Mucosa of stomach (tissue), 1 donor: ENCODE measurements around the gene KSR1.
"Not testable (repeated sequence)": the region's sequence is repeated elsewhere in the genome, so short reads cannot be mapped to it uniquely, and the experiment has no call there.

ENCODE experiments used
- H3K27me3 ChIP-seq: one replicate; pipeline ENCODE4 v1.7.0; 2013; ENCODE audit warnings: mild to moderate bottlenecking, low read length; ENCODE audit not compliant: control insufficient read depth, insufficient read depth
- H3K36me3 ChIP-seq: one replicate; pipeline ENCODE4 v1.7.0; 2013; ENCODE audit warnings: low read length; ENCODE audit not compliant: control insufficient read depth, insufficient read depth
- H3K4me1 ChIP-seq: one replicate; pipeline ENCODE4 v1.7.0; 2013; ENCODE audit warnings: mild to moderate bottlenecking, low read length; ENCODE audit not compliant: control insufficient read depth, insufficient read depth
- H3K4me3 ChIP-seq: one replicate; pipeline ENCODE4 v1.7.0; 2013; ENCODE audit warnings: low read length
- H3K9ac ChIP-seq: one replicate; pipeline ENCODE4 v1.7.0; 2013; ENCODE audit warnings: mild to moderate bottlenecking, low read length, moderate library complexity
- H3K9me3 ChIP-seq: one replicate; pipeline ENCODE4 v1.7.0; 2013; ENCODE audit warnings: mild to moderate bottlenecking, low read length, moderate library complexity; ENCODE audit not compliant: control insufficient read depth
- donor health status: Pancreatic carcinoma.

KSR1 gene

DNA sequence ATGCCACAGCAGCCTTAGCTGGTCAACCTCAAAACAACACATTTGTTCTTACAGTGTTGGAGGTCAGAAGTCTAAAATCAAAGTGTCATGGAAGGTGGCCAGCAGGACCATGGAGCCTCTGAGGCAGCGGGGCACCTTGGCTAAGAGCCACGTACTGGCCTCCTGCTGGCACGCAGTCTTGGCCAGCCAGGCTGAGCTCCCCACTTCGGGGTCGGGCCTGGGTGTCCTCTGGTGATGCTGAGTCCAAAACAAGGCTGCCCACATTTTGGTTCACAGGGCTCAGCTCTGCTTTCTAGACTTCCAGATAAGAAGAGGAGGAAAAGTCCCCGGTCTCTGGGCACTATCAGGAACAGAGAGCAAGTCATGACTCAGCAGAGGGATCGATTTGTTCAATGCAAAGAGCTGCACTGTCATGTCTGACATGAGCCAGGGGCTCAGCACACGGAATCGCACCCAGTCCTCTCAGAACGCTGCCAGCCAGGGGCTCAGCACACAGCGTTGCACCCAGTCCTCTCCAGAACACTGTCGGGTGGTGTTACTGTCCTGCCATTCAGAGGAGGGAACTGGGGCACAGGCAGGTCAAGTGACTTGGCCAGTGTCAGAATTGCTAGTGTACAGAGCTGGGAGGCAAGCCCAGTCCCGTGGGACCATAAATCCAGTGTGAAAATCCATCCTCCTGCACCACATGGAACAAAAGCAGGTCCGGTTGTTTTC lies 177.2 kb downstream of the KSR1 start:
- Histone ChIP-seq H3K4me3 (no peak overlapping the region), H3K9ac (peak overlapping the region; percentile 32)

DNA sequence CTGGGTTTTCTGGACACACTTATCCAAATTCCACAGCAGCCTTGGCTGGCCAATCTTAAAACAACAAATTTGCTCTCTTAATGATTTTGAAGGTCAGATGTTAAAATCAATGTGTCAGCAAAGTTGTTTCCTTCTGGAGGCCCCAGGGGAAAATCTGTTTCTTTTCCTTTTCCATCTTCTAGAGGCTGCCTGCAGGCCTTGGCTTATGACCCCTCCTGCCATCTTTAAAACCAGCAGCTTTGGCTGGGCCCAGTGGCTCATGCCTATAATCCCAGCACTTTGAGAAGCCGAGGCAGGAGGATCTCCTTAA lies 177.7 kb downstream of the KSR1 start:
- peaks cover 52% of the 10 kb centered on the region for H3K4me1 ChIP-seq
- H3K27me3 ChIP-seq: no peaks in the 10 kb centered on the region
- H3K9ac ChIP-seq: no peak overlapping the region
- H3K4me3 ChIP-seq: no peak overlapping the region
- H3K9me3 ChIP-seq: no peaks in the 10 kb centered on the region
- H3K36me3 ChIP-seq: no peaks in the 10 kb centered on the region

More for the DNA sequence above, 177.2 kb downstream of the KSR1 start:
- Histone ChIP-seq H3K36me3 (no peaks in the 10 kb centered on the region), H3K4me1 (peaks cover 52% of the 10 kb centered on the region), H3K9me3 (no peaks in the 10 kb centered on the region), H3K27me3 (no peaks in the 10 kb centered on the region)

DNA sequence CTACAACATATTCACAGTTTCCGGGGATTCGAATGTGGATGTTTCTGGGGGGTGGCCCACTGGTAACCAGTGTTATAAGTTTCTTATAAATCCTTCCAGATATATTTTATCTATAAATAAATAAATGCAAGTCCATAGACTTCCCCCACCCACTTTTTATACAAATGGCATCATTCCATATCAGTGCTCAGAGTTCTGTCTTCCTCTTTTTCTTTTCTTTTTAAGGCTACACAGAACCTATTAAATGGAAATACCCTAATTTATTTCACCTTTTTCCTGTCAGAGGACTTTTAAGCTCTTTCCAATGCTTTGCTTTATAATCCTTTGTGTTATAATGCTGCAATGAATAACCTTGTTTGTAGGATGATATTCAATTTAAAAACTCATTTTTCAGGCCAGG lies 178.5 kb downstream of the KSR1 start:
- no peaks in the 10 kb centered on the region for H3K27me3 ChIP-seq
- H3K9me3 ChIP-seq: no peaks in the 10 kb centered on the region
- peaks cover 52% of the 10 kb centered on the region for H3K4me1 ChIP-seq
- H3K36me3 ChIP-seq: no peaks in the 10 kb centered on the region
- no peak overlapping the region for H3K4me3 ChIP-seq
- H3K9ac ChIP-seq: no peak overlapping the region

DNA sequence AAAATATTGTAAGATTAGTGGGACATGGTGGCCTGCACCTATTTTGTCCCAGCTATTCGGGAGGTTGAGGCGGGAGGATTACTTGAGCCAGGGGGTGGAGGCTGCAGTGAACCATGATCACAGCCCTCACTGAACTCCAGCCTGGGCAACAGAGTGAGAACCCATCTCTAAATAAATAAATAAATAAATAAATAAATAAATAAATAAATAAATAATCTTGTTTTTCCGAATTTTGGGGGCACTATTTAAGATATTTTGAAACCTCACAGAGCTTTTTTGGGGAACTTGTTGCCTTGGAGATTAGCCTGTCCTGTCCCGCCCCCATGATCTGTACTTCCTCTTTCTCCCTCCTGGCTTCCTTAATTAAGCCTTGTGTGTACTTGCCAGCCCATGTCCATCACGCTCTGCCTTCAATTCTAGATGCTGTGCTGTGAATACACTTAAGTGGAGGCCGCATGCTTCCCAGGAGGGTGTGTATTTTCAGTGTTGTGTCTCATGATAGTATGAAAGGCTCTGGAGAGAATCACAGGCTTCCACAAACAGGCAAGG lies 179.1 kb downstream of the KSR1 start:
- no peak overlapping the region for H3K4me3 ChIP-seq
- no peaks in the 10 kb centered on the region for H3K27me3 ChIP-seq
- peaks cover 55% of the 10 kb centered on the region for H3K4me1 ChIP-seq

DNA sequence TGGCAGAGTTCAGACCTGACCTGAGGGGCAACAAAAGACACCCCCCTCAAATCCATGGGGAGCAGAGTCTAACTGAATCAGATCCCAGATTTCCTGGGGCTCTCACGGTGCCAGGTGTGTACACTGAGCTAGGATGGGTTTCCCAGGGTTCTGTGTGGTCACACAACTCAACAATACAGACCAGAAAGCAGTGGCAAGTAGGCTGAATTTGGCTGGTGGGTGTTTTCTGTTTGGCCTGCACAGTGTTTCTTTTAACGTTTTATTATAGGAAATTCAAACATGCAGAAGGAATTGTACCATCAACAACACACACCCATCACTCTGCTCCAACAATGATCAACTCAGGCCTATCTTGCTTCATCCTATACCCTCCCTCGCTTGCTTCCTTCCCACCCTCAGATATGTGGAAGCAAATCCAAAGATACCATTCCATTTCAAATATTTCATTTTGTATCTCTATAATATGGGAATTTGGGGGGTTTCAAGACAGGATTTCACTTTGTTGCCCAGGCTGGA lies 179.8 kb downstream of the KSR1 start:
- not testable (repeated sequence) for H3K4me3 ChIP-seq, H3K9ac ChIP-seq, H3K27me3 ChIP-seq, H3K9me3 ChIP-seq
- peaks cover 56% of the 10 kb centered on the region for H3K4me1 ChIP-seq
- peaks cover 11% of the 10 kb centered on the region for H3K36me3 ChIP-seq

More for the DNA sequence above, 179.1 kb downstream of the KSR1 start:
- H3K9ac ChIP-seq: no peak overlapping the region
- peaks cover 4% of the 10 kb centered on the region for H3K36me3 ChIP-seq
- H3K9me3 ChIP-seq: no peaks in the 10 kb centered on the region

DNA sequence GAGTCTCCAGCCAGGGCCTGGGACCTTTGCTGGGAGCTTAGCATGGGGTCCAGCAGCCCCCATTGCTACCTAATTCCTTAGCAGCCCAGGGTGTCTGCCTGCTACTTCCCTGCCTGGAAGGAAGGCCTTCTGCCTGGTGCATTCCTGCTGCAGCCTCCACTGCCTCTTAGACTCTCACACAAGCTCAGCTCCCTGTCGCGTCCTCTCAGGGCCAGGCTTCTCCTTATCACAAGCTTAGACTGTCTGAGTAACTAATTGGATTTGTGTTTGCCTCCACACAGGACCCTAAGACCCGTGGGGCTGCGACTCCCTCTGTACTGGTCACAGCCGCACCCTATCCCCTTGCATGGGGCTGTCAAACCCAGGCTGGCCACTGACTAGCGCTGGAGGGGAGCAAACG lies 181.6 kb downstream of the KSR1 start:
- not testable (repeated sequence) for H3K27me3 ChIP-seq, H3K9me3 ChIP-seq, H3K9ac ChIP-seq, H3K4me3 ChIP-seq
- H3K4me1 ChIP-seq: peaks cover 50% of the 10 kb centered on the region
- H3K36me3 ChIP-seq: peaks cover 15% of the 10 kb centered on the region

DNA sequence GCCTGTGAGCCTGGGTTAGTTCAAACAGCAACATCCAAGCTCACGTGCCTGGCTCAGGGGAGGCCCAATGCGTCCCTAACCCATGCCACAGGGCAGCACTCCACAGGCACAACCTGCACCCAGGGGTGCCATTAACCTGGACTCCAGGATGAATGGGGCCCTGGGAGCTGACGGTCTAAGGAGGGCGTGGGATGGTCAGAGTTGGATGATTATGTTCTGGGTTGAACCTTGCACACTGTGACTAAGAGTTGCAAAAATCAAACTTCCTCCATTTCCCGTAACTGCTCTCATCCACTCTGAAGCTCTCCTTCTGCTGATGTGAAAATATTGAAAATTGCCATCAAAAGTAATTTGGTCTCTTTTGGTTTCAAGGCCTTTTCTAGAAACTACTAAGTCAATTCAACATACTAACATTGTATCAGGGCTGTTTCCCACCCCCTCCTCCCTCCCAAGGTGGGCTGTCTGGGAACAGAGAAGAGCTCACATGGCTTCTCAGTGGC lies 182.2 kb downstream of the KSR1 start:
- H3K4me1 ChIP-seq: peaks cover 43% of the 10 kb centered on the region

DNA sequence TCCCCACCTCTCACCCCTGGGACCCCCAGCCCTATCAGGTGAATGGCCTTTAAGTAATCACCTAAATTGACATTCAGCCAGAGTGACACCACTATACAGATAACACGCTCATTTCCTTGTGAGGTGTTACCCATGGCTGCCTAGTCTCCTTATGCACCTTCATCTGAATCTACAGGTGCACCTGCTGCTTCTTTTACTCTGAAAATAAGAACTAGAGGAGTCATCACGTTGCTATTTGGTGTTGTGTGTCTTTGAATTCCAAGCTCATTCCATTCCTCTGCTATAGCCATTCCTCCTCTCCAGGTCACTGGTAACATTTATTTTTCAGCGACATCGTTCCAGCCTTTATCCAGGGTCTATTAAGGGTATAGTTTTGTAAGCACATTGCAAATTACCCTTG lies 184.5 kb downstream of the KSR1 start:
- H3K4me1 ChIP-seq: peaks cover 32% of the 10 kb centered on the region
- H3K9ac ChIP-seq: no peak overlapping the region

More for the DNA sequence above, 182.2 kb downstream of the KSR1 start:
- H3K36me3 ChIP-seq: peaks cover 15% of the 10 kb centered on the region
- not testable (repeated sequence) for H3K9ac ChIP-seq, H3K4me3 ChIP-seq, H3K27me3 ChIP-seq, H3K9me3 ChIP-seq

DNA sequence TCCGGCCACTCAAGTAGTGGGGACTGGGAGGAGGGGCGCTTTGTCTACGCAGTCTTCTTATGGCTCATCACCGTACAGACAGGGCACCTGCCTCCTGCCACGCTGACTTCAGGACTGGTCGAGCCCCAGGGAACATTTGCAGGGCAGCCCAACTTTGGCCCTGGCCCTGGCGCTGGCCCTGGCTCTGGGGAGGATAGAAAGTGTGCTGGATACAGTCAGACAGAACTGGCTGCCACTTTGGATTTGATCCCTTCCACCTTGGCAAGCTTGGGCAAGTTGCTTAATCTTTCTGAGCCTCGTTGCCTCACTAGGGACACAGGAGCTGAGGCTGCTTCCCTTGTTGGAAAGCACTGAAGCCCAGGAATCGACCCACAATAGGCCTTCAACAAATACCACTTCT lies 188.3 kb downstream of the KSR1 start:
- no peak overlapping the region for H3K9ac ChIP-seq
- no peak overlapping the region for H3K4me3 ChIP-seq
- peaks cover 21% of the 10 kb centered on the region for H3K36me3 ChIP-seq
- peaks cover 52% of the 10 kb centered on the region for H3K4me1 ChIP-seq
- no peaks in the 10 kb centered on the region for H3K9me3 ChIP-seq
- no peaks in the 10 kb centered on the region for H3K27me3 ChIP-seq

More for the DNA sequence above, 184.5 kb downstream of the KSR1 start:
- Histone ChIP-seq H3K36me3 (peaks cover 15% of the 10 kb centered on the region), H3K4me3 (no peak overlapping the region), H3K27me3 (no peaks in the 10 kb centered on the region), H3K9me3 (no peaks in the 10 kb centered on the region)

DNA sequence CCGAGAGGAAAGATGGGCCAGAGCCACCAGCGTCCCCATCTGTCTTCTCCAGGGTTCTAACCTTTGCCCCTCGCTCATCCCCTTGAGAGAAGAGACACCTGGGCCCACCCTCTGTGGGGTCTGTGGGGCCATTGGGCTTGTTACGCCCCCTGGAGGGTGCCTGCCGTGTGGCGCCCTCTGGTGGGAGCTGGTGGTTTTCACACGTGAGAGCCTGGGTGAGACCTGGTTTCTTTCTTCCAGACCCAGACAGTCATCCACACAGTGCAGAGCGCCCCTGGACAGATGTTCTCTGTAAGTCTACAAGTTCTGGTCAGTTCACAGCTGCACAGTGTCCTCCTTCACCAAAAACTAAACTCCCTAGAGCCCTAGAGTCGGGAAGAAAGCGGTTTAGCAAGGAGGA lies 189.4 kb downstream of the KSR1 start:
- H3K4me1 ChIP-seq: peaks cover 47% of the 10 kb centered on the region
- H3K9me3 ChIP-seq: not testable (repeated sequence)
- H3K36me3 ChIP-seq: peaks cover 14% of the 10 kb centered on the region

DNA sequence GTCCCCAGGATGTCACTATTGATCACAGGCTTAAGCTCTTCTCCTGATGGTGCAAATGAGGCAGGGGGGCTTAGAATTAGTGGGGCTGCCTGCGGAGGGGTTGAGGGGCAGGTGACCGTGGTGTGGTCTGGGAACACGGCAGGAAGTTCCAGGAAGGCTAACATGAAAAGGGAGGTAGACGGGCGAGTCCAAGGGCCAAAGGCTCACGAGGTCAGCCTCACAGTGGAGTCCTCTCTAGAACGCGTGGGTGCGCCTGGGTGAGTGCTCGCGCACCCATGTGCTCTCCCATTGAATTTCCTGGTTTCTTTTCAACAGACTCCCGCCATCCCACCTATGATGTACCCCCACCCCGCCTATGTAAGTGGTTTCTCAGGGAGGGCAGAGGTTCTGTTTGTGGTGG lies 190.0 kb downstream of the KSR1 start:
- Histone ChIP-seq H3K9me3 (no peaks in the 10 kb centered on the region), H3K9ac (no peak overlapping the region), H3K4me1 (peaks cover 44% of the 10 kb centered on the region), H3K4me3 (no peak overlapping the region), H3K27me3 (no peaks in the 10 kb centered on the region), H3K36me3 (peaks cover 8% of the 10 kb centered on the region)

More for the DNA sequence above, 189.4 kb downstream of the KSR1 start:
- not testable (repeated sequence) for H3K27me3 ChIP-seq, H3K4me3 ChIP-seq, H3K9ac ChIP-seq

DNA sequence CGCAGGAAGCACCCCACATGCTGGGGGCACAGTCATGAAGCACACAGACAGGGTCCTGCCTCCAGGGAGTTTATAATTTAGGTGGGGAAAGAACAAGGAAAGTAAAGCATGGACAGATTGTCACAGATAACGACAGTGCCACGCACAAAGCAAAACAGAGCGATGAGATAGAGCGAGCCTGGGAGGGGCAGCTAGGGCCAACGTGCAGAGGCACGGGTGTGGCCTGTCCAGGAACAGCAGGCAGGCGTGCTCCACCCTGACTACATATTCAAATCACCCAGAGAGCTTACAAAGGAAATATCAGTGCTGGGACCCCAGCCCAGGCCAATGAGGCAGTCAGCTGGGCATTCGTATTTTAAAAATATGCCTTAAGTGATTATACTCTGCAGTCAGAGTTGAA lies 191.5 kb downstream of the KSR1 start:
- H3K4me1 ChIP-seq: peaks cover 44% of the 10 kb centered on the region
- H3K27me3 ChIP-seq: no peaks in the 10 kb centered on the region
- peak overlapping the region; percentile 3 for H3K4me3 ChIP-seq
- H3K9ac ChIP-seq: peak overlapping the region; percentile 32
- peaks cover 6% of the 10 kb centered on the region for H3K36me3 ChIP-seq
- H3K9me3 ChIP-seq: no peaks in the 10 kb centered on the region
